ELR (cell line): ENCODE data around the gene C16orf82.
"Not testable (repeated sequence)": the region's sequence is repeated elsewhere in the genome, so short reads cannot be mapped to it uniquely, and the experiment has no call there.

Experiments
- DNase-seq: peaks from one replicate; pipeline ENCODE4 v3.0.0-alpha.2; 2015; ENCODE audit warnings: low read depth

C16orf82 gene

DNA sequence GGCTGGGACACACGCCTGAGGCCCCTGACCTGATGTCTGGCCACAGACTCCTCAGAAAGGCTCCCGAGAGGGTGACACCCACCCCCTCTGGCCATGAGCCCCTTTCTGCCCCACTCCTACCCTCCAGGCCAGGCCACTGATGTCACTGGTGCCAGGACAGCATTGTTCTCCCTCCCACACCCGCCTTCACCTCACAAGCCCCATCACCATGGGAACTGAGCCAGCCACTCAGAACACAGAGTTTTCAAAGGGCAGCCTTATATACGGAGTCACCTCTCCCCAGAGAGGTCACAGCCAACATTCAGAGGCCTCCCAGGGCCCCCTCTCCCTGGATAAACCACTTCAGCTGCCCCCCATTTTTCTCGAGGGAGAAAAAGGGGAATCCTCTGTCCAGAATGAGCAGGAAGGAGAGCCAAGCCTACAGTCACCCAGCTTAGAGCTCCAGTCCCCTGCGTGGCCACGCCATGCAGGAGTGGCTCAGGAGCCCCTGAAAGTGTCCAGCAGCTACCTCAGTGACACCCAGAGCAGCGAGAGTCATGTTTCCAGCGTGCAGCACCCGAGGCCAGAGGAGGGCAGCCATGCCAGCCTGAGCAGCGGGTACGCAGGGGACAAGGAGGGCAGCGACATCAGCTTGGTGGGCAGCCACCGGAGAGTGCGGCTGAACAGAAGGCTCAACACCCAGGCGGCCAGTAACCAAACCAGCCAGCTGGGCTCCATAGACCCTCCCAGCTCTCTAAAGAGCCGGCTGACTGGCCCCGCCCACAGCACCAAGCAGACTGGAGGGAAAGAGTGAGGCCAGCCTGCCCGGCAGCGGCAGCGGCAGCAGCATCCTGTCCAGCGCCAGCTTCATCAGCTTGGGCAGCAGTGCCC, at the start of gene C16orf82:
Gene C16orf82 (plus strand): TSS at position 260 of the 870 bp plus-strand sequence.
- DNase-seq = no peak

DNA sequence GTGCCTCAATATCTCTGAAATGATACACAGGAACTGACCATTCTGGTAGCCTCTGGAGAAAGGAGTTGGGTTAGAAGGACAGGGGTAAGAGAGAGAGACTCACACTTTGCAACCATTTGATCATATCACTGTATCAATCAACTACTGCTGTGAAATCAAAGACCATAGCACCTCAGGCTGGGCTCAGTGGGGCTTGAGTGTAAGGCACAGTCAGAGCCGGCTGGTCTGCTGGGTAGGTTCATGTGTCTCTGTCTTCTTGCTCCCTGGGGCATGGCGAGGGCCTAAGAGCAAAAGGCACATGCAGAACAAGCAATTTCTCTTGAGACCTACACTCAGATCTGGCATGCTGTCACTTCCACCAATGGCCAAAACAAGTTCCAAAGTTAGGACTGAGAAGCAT, 46.7 kb upstream of the C16orf82 start:
- no peak for DNase-seq

DNA sequence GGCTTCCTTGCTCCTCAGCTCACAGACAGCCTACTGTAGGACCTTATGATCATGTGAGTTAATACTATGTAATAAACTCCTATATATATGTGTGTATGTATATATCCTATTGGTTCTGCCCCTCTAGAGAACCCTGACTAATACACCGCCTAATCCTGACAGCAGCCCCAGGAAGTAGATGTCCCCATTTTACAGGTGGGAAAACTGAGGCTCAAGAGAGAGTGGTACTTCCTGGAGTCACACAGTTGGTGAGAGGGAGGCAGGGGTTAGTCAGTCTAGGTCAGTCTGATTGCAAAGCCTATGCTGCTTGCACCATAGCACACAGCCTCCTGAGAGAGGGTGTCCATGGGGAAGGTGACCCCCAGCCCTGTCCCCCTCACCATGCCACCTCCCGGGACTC, 42.7 kb upstream of the C16orf82 start:
- no peak for DNase-seq

DNA sequence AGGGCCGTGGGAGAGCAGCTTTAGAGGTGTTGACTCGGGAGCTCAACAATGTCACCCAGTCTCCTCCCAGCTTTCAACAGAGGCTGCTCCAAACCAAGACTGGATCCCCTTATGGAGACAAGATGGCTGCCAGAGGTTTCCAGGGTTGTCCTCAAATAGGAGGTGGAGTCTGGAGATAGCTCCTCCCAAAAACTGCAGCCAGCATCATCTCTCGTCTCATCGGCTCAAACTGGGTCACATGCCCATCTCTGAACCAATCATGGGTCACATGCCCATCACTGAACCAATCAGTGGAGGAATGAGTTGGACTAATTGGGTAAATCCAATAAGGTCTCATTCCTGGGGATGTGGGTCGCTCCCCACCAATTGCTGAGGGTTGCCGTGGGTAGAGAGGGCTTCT, 41.1 kb upstream of the C16orf82 start:
- DNase-seq = no peak

DNA sequence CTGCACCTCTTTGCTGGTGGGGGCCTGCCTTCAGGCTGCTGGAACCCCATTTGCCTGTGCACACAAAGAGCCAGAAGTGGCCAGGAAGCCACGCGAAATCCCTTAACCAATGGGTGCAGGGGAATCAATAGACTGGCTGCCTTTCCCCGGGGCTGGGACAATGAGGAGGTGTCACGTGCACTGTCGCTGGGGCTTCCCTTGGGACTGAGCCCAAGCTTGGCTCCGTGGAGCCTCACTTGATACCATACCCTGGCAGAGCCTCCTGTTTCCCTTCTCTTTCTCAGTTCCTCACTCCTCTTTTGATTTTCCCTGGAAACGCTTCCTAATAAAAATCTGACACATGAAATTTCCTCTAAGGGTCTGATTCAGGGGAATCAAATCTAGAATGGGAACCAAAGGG, 38.8 kb upstream of the C16orf82 start:
- no peak for DNase-seq

DNA sequence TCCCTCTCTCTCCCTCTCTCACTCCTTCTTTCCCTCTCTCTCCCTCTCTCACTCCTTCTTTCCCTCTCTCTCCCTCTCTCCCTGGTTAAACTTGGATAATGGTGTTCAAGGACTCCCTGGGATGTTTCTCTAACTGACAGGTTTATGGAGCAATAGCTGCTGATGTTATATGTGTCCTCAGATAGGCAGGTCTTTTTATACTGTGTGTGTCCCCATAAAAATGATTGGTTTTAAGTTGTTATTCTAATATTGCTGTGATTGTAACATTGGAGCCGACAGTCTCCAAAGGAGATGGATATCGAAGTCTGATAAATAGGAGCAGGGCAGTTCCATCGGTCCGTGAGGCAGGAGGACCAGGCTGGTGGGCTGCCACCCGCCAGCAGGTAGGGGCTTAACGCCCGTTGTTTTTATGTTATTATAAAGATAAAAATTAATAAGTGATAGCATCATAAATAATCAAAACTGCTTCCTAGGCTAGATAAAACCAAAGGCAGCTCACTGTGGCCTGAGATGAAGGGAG, 38.1 kb upstream of the C16orf82 start:
- no peak for DNase-seq

DNA sequence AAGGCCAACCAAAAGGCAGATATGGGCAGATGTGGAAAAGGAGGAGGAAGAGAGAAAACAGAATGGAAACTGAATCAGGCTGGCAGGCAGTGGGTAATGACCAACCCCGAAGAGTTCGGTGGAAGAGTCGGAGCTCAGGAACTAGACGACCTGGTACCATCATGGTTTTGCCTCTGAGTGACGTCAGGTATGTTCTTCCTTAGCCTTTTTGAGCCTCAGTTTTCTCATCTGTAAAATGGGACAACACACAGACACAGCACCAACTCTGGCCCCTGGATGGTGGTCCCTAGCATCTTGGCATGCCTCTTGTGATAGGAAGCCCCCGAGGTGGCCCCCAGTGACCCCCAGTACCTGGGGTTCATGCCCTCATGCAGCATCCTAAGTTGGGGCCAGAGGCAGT, 37.2 kb upstream of the C16orf82 start:
- no peak for DNase-seq

DNA sequence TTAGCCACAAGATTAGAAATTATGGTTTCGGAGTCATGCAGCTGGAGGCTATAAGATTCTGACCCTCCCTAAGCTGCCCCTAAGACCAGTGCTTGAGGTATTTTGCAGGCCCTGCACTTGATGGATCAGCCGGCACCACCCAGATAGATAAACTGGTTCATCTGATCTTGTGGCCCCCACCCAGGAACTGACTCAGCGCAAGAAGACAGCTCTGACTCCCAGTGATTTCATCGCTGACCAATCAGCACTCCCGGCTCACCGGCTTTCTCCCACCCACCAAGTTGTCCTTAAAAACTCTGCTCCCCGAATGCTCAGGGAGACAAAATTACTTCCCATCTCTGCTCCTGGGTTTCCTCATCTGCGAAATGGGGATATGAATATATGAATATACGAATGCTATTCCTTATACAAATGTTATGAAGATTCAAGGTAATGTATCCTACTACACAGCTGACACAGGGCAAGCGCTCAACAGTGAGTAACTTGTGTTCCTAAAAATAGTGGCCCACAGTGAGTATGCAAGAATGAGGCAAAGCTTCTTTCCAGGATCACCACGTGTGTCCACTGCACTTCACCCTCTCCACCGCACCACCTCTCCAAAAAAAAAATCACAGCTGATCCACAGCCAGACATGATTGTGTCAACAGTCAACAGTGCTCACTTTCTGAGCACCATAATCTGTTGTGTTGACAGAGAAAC, 33.3 kb upstream of the C16orf82 start:
- DNase-seq = no peak

DNA sequence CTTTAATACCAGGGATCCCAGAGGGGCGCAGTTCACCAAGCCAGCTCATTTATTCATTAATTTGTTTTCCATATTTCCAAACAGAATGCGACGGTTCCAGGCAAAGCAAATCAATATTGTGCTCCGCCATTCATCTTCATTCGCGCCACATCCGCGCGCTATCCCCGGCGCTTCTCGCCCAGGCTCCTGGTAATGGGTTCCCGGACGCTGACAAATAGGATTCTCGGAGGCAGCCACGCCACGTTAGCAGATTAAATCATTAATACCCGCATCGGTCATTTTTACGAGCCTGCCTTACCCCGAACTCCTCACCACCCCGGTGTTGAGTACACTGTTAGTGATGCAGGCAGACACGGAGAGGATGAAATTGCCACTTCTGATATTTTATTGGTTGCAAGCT, 26.0 kb upstream of the C16orf82 start:
- no peak for DNase-seq

DNA sequence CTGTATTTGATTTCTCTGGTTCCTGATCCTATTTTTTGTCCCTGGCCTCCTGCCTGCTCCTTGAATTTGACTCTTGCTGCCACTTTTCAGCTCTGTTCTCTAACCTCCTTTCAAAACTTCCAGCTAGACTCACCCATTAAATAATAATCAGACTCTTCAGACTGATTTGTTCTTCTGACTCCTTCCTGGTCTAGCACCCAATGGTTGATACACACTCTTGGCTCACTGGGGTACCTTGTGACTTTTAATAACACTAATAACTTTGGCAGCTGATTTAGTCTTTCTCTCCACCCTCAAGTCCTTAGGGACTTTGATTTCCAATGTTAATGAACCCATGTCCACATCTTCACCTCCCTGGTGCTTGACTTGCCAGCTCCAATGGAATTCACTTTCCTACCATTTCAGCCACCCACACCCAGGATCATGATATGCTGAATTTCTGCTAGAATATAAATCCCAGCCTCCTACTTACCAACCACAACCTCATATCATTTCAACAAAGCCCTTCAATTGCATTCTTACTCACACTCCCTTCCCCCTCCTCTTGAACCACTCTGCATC, 19.7 kb upstream of the C16orf82 start:
- no peak for DNase-seq

DNA sequence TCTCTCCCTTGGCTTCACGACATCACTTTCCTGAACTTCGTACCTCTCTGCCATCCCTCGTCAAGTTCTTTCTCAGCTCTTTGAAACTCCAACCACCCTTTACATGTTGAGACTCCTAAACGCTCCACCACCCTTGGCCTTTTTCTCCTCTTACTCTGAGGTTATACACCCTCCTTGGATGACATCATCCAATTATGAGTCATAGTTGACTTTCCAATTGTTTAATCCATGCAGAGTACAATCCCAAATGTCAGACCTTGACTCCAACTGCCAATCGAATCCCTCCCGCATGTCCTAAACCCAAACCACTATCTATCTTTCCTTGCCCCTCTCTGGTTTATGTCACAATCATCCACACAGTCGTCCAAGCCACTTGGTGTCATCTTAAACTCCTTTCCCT, 18.4 kb upstream of the C16orf82 start:
- DNase-seq = peak; percentile 17

DNA sequence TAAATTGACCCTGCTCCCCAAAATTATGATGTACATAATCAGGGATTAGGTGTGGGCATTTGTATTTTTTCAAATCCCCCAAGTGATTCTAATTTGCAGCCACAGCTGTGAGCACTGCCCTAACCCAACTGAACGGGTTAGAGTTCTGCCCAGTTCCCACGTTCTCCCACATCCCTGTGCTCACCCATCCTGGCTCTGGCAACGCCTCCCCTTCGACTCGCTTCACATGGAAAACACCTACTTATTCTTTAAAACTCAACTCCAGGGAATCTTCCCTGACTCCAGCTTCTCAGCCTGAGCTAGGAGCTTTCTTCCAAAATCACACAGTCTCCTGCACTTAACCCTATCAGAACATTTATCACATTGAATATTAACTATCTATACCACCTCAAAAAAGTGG, 17.6 kb upstream of the C16orf82 start:
- no peak for DNase-seq

DNA sequence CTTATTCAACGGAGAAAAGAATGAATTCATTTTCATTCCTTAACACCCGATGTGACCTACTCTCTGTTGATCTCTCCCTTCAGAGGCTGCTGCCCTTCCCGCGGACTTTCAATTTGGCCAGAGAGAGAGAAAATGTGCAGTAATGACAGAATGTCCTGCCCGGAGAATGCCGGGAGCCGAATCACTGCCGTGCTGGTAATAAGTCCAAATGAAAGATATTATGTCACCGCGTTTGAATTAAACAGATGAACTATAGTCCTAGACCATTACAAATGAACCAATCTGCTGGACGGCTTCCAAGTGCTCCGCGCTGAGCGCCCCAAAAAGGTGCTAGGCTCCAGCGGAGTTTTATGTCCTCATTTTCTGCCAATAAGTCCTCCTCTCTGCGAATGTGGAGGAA, 14.7 kb upstream of the C16orf82 start:
- no peak for DNase-seq

DNA sequence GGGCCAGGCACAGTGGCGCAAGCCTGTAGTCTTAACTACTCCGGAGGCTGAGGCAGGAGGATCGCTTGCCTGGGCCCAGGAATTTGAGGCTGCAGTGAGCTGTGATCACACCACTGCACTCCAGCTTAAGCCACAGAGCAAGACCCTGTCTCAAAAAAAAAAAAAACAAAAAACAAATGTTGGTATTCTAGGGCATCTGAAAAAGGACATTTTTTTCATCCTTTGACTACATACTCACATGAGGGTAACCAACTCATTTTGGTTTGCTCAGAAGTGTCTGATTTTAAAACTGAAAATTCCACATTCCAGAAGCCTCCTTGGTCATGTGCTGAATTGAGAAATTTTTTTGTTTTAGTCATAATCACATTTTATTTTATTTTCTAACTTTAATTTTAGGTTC, 12.7 kb upstream of the C16orf82 start:
- no peak for DNase-seq

DNA sequence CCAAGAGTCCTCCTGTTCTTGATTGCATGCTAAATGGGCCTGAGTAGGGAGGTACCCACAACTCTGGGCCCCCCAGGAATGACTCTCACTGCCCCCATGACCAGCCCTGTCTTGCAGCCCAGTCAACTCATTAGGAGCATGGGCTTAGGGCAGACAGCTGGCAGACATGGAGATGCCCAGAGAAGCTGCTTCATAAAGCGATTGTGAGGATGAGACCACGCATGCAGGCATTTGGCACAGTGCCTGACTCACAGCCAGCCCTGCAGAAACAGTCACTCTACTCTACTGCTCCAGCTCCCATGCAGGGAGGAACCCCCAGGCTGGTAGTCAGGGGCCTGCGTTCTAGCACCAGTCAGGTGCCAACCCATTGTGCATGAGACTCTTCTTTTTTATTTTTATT, 8.4 kb upstream of the C16orf82 start:
- DNase-seq = no peak

DNA sequence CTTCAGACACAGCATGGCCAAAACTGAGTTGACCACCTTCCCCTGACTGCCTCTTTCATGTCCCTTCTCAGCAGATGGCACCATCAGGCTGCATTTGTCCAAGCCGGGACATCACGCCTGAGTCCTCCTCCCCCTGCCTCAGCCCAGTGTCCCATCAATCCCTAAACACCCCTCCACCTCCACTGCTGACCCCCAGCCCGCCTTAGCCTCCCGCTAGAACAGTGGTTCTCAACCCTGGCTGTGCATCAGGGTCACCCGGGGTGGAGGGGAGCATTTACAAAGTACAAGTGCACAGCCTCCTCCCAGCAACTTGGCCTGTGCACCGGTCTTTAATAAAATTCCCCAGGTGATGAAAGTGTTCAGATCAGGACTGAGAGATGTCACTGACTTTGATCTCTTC, 4.0 kb downstream of the C16orf82 start:
- DNase-seq = no peak

DNA sequence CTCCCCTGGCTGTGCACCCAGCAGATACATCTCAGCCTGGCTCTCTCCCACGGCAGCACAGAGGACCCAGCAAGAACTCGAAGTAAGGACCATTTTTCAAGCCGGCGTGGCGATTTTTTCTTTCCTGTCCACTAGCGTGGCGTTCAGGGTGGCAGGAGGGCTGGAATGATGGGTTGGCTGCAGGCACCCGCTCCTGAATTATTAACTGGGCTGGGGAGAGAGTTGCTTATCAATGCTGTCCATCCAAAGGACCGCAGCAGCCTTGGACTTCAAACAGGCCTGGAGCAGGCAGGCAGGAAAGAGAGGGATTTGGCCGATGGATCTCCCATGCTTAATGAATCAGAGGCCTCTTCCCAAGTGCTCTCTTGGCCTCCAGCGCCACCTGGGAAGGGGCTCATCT, 7.0 kb downstream of the C16orf82 start:
- DNase-seq = no peak

DNA sequence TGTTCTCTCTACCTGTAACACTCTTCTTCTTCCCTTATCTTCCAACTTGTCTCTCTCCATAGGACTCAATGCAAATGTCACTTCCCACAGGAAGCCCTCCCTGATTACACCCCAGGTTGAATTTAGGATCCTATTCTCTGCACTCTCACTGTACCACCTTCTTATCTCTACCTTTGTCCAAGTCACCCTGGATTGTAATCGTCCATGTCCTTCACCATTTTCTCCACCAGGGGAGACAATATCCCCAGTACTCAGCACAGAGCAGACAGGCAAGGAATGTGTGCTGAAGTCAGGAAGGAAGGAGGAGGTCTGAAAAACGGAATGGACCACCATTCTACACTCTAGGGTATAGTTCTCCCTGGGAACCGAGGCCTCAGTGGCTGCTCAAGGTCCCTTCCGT, 14.2 kb downstream of the C16orf82 start:
- DNase-seq = peak; percentile 29

DNA sequence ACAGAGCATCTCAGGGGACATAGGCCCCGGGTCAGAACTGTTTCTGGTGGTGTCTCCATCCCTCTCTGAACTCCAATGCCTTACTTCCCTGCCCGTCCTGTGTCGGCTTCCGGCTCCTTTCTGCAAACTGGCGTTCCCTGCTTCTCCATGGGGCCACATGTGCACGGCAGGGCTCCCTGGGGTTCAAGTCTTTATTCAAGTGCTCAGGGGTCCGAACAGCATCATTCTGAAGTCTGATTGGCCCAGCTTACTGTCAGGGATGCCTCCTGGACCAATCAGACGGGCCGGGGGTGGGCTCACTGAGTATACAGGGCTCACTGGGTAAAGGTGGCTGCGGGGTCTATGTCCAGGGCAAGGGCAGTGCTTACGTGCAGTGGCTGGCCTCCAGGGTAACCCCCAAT, 17.1 kb downstream of the C16orf82 start:
- no peak for DNase-seq

DNA sequence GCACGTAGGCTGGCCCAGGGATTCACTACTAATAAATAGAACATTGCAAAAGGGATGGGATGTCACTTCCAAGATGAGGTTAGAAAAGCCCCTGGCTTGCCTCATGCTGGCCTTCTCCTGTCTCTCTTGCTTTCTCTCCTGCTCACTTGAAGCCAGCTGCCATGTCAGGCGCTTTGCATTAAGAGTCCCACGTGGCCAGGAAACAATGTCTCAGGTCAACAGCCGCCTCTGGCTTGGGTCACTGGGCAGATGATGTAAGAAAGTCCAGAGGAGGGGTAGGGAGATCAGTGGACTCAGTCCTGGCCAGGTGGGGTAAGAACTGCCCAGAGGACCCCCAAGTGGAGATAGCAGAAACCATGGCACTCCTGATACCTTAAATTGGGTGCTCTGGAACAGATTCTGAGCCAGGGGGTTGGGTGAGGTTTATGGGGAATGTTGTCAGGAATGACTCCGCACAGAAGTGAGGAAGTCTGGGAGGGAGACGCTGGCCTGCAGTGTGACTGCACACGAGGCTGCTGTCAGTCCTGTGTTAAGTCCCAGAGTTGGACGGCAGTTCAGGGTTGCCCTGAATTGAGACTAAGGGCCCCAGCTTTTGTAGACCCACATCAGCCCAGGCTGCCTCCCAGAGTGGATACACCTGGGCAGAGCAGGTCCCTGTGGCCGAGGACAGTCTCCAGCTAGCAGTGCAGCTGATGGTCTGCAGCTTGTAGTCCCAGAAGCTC, 17.7 kb downstream of the C16orf82 start:
- no peak for DNase-seq

DNA sequence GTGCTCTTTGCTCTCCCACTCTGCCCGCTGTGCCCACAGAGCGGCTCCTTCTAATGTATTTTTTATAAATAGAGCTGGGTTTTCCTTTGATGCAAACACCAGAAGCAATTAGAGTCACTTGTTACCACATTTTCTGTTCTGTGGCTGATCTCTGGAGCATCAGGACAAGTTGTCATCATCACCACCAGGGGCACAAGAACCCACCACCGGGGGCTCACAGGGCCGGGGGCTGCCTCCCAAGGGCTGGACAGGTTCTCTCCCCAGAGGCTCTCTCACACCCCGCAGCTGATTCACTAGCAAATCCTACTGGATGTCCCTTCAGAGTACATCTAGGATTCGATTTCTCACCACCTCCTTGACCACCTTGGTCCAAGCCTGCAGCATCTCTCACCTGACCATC, 18.5 kb downstream of the C16orf82 start:
- DNase-seq = no peak

DNA sequence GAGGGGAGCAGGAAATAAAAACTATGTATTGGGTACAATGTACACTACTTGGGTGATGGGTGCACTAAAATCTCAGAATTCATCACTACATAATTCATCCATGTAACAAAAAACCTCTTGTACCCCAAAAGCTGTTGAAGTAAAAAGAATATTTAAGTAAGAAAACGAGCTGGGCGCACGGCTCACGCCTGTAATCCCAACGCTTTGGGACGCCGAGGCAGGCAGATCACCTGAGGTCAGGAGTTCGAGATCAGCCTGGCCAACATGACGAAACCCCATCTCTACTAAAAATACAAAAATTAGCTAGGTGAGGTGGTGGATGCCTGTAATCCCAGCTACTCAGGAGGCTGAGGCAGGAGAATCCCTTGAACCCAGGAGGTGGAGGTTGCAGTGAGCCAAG, 19.3 kb downstream of the C16orf82 start:
- DNase-seq = not testable (repeated sequence)
